Middle frontal gyrus (tissue), 1 donor: ENCODE measurements around the gene UBAC2.

ENCODE experiments used
- DNase-seq: peaks from one replicate; pipeline ENCODE4 v3.0.0-alpha.2; 2015; ENCODE audit warnings: low spot score; ENCODE audit errors: extremely low spot score

The UBAC2 gene

DNA sequence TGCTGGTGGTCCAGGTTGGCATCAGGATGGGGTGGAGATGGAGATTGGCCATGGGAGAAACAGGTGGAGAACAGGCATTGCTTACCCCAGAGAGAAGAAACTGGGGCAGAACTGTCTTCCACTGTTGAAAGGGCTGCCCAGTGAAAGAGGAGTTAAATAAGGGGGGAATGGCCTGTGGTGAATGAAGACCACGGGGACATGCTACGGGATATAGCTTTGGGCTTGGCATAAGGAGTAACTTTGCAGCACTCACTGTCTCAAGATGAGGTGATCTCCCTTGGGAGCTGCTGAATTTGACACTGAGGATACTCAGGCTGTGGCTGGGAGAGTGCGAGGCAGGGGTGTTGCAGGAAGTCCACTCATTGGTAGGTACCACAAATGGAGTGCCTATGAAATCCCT lies 68.2 kb downstream of the UBAC2 start:
- DNase-seq = no peak

DNA sequence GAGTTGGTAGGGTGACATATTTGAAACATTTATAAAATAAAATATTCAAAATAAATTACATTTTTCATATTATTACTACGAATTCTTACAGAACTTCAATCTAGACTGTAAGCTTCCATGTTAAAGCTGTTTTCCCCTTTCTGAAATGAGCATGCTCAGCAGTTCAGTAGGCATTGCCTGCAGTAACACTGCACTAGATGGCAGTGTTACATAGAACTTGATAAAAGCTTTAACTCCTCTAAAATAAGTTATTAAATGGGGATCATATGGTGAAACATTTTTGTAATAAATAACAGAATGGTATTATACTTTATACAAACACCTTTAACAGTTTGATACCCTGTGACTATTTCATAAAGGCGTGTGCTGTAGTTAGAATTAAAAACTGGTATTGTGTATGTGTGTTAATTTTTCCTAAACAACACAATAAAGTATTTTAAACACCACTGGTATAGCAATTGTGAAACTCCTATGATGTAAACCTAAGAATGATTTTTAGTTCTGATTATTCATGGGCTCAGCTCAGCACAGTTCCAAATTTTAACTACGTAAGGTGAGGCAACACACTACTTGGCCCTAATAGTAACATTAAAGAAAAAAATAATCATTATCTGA lies 69.1 kb downstream of the UBAC2 start:
- DNase-seq = peak; percentile 27

DNA sequence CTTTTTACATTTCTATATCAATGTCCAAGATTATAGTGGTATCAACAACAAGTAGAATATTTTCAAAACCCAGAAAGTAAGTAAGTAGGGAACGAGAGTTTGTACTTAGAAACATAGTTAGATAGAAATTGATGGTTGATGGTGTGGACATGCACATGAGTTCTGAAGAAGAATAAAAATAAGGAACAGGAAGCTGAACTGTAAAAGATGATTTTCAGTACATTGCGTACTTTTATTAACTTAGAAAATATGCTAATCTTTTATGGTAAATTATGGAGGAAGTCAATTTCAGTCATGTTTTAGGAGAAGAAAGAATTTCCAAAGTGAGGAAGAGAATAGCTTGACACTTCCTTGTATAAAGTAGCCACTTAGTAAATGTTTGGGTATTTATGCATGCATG lies 69.9 kb downstream of the UBAC2 start:
- no peak for DNase-seq

DNA sequence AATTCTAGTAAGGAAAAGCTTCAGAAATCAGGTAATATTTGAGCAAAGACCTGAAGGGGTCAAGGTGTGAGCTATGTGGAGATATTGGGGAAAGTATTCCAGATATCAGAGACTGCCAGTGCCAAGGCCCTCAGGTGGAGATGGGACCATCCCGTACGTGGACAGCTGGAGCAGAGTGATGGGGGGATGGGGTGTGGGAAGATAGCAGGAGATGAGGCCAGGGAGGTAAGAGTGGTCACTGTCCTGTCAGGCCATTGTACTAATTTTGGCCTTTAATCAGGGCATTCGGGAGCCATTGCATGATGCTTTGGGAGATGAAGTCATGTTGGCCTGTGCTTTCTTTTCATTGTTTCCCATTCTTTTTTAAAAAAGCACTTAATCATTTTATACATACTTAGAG lies 70.6 kb downstream of the UBAC2 start:
- no peak for DNase-seq

DNA sequence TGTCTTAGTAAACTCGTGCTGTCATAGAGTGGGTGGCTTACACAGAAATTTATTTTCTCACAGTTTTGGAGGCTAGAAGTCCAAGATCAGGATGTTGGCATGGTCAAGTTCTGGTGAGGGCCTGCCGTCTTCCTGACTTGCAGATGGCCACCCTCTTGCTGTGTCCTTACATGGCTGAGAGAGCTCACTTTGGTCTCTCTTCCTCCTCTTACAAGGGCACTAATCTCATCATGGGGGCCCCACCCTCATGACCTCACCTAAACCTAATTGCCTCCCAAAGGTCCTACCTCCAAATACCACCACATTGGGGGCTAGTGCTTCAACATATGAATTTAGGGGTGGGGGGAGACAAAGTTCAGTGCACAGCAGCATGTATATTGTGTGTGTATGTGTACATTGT lies 71.8 kb downstream of the UBAC2 start:
- no peak for DNase-seq

DNA sequence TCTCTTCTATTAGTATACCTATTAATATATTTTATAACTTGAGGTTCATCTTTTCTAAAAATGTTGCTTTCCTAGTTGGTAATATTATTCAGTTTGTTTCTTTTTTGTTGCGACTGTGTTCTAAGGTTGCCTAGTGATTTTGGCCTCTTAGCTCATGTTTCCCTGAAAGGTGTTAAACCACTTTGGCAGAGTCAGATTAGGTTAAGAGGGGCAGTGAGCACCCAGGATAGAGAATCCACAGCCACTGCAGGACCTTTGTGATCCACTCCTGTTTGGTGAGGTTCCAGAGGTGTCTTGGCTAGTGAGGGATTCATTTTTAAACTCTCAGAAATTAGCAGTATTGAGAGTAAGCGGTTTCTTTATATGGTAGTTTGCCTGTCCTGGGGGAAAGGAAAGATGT lies 72.5 kb downstream of the UBAC2 start:
- DNase-seq = no peak

DNA sequence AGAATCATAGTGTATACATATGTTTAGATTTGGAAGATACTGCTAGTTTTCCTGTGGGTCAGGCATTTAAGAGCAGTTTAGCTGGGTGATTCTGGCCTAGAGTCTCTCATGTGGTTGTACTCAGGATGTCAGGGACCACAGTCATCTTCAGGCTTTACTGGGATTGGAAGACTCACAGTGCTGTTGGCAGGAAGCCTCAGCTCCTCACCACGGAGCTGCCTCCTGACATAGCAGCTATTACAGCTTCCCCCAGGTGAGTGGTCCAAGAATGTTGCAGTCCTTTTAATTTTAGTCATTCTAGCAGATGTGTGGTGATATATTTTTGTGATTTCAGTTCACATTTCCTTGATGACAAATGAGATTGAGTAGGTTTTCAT lies 74.4 kb downstream of the UBAC2 start:
- no peak for DNase-seq

DNA sequence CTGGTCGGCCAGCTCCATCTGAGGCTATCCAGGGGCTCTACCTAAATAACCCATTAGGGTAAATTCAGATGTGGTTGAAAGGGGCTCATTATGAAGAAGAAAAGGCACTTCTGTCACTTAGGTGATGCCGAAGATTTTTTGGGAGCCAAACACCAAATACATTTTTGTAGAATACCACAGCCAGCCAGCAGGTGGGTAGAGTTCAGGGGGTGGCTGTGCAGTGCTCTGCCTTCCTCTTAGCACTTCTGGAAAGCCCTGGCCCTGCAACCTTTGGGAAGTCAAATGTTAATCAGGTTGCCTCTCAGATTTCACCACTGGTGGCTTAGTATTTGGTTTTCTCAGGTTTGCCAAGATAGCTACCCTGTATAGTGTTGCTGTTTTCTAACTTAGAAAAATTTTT lies 76.1 kb downstream of the UBAC2 start:
- no peak for DNase-seq

DNA sequence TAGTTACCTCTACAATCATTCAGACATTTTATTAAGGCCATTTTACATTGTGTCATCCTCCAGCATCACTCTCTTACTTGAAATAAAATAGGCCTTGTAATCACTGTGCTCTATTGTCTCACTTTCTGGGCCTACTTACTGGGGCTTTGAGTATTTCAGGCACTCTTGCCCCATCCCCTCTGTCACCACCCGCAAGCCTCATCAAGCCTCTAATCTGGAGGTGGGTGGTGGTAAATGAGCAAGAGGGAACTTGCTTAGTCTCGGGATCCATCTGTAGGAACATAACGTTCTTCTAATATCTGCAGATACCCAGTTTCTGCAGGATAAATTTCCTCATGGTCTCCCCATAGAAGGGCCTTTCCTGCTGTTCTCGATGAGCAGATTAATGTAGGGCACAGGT lies 77.0 kb downstream of the UBAC2 start:
- no peak for DNase-seq

DNA sequence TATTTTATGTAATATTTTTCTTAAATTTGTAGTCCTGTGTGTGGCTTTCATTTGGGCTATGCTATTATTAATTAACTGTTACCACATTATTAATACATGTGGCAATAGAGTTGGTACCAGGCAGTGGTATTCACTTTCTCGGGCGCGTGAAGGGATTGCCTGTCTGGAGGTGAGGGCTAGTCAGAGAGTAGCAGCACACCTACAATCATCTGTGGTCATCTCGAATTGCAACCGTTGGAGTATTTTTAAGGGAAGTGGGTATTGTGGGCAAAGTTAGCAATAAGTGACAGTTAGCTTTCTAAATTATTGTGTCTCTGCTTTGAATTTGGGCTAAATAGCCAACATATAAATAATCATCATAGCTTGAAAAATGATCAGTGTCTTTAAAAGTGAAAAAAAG lies 77.5 kb downstream of the UBAC2 start:
- no peak for DNase-seq

DNA sequence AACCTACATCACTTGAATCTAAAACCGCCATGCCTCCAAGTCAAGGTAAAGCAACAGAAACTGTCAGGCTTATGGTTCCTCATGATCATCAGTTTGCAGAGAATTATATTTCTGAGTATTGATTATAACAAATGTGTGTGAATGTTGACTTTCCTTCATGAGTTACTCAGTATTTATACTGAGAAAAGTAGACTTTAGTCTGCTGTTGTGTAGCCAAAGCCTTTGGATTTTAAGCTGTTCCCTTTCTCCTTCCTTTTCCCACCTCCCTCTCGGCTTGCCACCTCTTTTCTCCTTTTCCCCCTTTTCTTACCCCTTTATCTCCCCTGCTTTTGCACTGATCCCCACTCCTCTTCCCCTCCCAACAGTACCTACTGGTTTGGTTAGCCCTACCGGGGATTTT lies 78.2 kb downstream of the UBAC2 start:
- no peak for DNase-seq

DNA sequence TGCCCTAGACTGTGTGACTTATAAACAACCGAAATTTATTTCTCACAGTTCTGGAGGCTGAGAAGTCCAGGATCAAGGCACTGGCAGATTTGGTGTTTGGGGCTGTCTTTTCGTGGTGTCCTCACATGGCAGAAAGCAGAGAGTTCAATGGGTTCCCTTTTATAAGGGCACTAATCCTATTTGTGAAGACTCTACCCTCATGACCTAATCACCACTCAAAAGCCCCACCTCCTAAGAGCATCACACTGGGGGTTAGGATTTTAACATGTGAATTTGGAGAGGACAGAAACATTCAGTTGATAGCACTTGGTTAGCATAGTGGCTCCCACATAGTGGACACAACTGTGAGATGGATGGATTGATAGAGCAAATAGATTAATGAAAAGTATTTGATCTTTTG lies 79.0 kb downstream of the UBAC2 start:
- DNase-seq = no peak

DNA sequence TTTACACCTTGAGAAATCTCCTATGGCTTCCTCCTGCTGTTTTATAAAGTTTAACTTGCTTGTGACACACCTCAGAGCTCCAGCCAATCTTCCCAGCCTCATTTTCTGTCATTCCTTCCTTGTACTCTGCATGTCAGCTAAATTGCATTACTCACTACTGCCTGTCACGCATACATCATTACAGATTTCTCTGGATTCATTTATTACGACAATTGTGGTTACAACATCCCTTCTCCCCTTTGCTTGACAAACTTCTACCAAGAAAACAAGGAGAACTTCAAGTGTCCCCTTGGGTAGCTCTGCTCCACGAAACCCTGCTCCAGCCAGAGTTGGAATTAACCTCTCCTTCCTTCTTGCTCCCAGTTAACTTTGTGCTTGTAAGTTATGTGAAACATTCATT lies 79.5 kb downstream of the UBAC2 start:
- DNase-seq = no peak

DNA sequence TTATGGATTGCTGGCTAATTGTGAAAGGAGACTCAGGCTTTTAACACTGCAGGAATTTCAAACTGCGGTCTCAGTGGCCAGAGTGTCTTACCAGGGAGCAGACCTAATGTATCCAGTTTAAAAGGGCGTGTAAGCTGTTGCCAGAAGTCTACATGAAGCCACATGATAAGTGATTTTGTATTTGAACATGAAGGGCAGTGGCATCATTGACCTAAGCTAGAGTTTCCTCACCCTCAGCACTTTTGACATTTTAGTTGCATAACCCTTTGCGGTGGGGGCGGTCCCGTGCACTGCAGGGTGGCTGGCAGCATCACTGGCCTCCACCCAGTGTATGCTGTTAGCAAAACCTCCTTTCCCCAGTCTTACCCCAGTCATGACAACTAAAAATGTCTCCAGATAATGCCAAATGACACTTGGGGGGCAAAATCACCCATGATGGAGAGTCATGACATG lies 81.2 kb downstream of the UBAC2 start:
- no peak for DNase-seq

DNA sequence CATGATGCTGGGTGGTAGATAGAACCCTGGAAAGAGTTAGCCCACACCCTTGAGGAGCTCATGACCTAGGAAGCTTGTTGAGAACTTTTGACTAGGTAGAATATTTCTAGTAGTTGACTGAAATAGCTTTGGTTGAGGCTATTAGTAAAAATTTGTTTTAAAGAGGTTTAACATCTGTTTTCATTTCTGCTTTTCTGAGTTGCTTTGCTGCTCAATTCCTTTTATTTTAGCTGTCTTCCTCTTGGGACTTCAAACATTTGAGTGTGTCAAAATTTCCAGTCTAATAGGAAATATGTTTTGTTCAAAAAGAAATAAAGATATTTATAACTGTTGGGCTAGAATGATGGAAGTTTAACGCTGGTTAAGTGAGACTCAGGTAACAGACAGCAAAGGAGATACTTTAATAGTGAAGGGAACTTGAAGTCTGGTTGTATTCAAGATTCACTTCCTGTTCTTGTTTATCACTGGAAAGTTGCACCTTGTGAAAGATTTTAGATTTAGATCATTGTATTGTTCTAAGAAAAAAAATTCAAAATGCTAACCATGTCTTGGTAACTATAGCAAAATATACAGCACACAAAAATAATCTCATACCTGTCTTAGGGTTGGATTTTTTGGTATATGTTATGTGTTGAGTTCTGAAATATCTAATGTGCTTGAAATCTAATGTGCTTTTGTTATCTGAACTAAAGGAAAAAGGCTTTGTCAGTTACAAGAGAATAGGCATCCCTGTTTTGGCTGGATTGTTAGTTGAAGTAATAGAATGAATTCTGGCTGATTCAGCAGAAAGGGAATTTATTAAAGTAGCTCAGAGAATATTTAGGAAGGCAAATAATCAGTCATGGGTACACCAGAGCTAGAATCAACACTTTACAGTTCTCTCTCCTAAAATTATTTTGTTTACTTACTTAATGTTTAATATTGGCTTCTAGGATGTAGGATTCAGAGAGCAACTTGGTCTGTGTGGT lies 81.9 kb downstream of the UBAC2 start:
- no peak for DNase-seq

DNA sequence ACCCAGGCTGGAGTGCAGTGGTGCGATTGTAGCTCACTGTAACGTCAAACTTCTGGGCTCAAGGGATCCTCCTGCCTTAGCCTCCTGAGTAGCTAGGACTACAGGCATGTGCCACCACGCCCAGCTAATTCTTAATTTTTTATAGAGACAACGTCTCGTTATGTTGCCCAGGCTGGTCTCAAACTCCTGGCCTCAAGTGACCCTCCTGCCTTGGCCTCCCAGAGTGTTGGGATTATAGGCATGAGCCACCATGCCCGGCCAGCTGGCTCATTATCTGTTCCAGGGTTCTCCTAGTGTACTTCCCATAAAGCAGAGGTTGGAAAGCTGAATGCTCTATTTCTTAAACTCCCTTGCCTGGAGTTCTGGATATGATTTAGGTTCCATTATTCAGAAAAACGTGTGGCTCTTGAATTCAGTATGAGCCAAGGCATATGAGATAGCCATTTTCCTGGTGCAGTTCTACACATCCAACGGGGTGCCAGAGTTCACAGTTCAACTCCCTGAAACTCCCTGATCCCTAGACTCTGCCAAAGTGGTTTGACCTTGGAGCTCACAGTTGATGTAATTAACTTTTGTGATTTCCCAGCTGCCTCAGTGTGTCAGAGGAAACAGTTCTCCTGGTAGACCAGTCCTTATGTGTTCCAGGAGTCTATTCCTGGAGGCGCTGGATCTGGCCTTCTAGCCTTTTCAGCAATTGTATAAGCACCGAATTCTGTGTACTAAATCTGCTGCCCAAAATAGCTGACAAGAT lies 85.0 kb downstream of the UBAC2 start:
- no peak for DNase-seq

DNA sequence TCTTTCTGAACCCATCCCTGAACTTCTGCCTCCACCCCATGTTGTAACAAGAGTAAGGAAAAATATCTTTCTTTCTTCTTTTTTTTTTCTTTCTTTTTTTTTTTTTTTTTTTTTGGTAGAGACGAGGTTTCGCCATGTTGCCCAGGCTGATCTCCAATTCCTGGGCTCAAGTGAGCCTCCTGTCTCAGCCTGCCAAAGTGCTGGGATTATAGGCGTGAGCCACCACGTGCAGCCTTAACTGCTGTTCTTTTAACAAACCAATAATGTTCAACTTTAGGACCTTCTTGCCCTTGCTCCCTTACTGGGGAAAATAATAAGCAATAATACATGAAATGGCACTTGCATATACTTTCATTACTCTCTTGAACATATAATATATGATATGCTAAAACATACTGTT lies 86.9 kb downstream of the UBAC2 start:
- no peak for DNase-seq

DNA sequence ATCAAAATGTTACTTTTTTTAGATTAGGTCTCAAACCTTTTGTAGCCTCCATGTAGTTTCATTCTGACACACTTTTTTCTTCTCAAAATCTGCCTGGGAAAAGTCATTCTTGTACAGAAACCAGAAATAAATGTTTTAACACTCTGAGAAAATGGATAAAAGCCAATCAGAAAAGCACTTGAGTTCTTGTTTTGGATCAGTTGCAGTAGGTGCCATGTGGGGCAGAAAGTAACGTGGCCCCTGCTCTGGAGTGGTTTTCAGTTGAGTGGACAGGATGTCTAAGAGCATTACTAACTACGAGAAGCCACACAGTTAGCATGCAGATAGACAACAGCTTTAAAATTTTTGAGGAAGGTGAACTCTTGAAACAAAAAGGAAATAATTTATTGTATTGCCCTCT lies 87.4 kb downstream of the UBAC2 start:
- DNase-seq = no peak

DNA sequence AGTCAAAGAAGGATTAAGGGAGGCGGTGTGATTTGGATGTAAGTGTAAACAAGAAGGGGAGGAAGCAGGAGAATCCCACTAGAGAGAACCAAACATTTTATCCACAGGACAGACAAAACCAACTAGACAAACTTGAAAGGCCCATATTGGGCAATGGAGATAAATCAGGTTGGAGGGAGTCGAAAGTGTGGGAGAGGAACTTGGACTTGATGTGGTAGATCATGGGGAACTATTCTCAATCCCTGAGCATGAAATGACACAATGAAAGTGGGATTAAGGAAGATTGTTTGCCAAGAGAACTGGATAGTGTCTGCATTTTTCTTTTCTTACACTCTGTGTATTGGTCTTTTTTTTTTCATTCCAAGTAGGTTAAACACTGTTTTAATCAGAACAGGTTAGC lies 88.6 kb downstream of the UBAC2 start:
- DNase-seq = no peak

DNA sequence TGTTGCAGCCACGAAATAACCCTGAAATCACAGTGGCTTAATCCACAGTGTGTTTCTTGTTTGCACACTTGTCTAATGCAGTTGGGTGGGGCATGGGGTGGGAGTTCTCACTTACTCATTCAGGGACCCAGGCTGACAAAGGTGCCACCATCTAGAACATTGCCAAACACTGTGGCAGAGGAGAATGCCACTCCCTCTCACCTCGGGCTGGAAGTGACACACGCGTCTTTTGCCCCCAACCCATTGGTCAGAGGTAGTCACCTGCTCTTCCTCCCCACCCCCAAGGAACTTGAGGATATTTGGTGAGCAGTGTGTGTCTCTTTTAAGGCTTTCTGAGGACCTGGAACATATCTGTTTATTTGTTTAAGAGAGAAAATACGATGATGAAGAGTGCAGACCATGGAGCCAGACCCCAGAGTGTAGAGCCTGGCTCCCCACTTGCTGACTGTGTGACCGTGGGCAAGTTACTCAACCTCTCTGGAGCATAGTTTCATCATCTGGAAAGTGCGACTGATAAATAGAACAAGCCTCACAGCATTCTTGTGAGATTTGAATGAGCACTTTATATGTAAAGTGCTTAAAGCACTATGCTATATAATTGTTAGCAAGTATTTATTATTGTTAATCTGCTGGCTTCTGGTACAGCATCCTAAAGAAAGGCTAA lies 89.2 kb downstream of the UBAC2 start:
- DNase-seq = no peak

DNA sequence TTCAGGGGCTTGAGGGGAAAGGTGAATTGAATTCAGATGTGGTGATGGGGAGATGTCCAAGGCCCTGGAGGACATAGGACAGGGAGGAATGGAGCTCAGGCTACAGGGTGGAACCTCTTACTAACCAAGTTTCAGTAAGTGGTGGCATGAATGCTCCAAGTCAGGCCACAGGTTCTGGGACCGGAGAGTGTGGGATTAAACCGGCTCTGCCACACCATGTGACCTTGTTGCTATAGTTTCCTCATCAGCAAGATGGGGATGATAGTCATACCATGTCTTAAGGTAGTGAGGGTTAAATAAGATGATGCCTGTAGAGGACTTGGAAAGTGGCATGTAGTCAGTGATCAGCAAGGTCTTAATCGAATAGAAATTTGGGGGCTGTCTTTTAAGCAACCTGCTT lies 90.2 kb downstream of the UBAC2 start:
- DNase-seq = no peak

DNA sequence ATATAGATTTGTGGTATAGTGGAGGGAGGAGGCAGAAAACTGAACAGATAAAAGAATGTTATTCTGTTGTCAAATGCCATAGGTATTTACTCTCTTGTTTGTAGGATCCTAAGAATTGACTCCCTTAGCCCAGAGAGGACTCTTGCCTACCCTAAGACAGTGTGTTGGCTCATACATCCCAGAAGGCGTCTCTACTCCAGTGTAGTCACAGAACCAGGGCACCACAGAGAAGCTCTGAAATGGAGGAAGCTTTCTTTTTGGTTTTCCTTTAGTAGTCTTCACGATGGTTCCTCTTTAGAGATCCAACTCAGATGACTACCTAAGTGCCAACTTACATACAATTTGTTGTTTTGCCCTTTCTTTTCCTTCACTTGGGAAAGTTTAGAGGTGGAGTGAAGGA lies 92.5 kb downstream of the UBAC2 start:
- no peak for DNase-seq
